Measurements from ENCODE around the gene CAP2.

Gene CAP2

DNA sequence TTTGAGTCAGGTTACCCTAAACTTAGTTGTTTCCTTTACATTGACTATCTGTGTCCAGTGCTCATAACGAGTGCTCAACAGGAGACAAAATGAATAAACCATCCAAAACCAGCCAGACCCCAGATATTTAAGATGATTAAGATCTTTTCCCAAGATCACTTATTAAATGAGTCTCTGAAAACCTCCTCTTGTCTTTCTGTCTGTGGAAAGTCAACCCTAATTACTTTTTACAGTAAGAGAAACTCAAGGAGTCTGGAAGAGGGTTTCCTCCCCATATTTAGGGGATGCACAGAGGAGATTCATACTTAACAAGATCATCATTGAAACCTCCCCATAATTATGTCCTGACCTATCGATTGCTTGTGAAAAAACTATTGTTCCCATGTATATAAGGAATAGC, 84.0 kb downstream of the CAP2 start:
- no peak for DNase-seq

- no peak for DNase-seq
Observed at GRCh38 chr6:17478223-17478907, 85.0 kb downstream of the CAP2 start.

DNA sequence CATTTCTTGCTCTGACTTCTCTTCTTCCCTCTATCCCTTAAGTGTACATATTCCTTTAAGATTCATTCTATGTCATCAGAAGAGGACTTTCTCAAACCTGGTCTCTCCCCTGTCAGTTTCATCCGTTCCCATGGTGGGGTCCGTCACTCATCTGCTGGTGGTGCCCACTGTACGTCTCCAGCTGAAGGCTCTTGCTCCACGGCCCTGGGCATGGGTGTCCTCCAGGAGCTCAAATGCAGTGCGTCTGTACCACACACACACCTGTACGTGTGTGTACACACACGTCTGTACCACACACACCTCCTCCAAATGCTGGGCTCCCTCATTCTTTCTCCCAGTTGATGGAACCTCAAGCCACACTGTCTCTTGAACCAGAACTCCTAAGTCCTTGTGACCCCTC, 85.6 kb downstream of the CAP2 start:
- DNase-seq, result no peak

DNA sequence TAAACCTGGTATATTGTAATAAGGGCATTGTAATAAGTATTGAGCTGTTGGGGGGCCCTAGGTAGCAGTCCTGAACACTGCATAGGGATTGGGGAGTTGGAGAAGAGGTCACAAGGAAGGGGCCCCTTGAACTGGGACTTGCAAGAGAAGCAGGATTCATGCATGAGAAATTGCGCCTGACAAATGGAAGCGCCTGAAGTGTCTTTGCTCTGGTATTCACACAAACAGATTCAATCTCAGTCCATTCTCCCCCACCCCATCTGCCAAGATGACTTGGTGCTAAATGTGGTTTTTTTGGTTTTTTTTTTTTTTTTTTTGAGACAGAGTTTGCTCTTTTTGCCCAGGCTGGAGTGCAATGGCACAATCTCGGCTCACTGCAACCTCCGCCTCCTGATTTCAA, 87.1 kb downstream of the CAP2 start:
- no peak for DNase-seq

DNA sequence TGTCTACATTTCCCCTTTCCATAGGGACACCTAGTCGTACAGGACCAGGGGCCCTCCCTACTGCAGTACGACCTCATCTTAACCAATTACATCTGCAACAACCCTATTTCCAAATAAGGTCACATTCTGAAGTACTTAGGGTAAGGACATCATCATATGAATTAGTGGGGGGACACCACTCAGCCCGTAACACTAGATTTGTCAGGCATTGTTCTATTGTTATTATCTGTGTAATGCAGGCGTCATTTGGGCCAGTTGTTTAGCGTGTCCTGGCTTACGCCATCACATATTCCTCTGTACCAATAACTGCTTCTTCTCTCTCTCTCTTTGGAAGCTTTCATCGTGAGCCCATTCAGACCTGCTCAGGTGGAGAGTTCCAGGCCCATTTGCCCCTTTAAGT, 89.3 kb downstream of the CAP2 start:
- DNase-seq, result no peak

DNA sequence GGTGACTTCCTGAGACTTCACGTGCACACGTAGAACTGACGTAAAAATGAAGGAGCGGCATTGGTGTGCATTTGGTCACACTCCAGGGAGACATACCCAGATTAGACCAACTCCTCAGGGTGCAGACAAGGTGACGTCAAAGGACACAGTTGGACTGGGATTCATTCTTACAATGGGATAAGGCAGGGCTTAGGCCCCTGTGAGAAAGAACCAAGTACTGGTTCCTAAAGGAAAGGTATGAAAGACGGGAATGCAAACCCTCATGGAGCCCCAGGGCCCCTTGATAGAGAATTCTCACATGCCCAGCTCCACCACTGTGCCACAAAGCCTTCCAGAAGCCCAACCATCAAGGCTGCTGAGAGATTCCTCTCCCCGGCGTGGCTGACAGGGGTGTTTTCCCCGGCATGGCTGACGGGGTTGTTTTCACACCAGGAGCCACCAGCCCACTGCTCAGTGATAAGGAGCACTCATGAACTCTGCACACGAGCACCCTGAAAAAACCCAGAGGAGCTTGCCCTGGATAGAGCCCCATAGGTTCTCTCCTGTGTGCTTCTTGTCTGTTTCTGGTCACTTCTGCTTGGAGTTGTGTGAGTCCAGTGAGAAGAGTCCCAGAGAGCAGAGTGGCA, 90.1 kb downstream of the CAP2 start:
- no peak for DNase-seq

- no peak for DNase-seq
Observed at GRCh38 chr6:17484201-17484849, 90.9 kb downstream of the CAP2 start.

DNA sequence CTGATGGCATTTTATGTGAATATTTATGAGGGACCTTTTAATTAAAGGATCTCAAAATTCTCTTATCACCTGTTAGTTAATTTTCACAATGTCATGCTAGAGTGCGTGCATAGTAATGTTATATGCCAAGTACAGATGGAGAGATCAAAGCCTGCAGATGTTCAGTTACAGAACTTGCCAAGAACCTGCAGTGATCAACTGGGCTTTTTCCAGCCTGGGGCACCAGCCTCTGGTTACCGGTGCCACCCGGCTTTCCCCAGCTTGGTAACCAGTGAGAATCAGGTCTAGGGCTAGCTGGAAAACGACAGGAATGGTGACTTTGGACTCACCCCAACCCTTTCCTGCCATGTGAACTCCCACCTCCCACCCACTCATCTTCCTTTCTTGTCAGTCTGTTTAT, 91.8 kb downstream of the CAP2 start:
- no peak for DNase-seq

DNA sequence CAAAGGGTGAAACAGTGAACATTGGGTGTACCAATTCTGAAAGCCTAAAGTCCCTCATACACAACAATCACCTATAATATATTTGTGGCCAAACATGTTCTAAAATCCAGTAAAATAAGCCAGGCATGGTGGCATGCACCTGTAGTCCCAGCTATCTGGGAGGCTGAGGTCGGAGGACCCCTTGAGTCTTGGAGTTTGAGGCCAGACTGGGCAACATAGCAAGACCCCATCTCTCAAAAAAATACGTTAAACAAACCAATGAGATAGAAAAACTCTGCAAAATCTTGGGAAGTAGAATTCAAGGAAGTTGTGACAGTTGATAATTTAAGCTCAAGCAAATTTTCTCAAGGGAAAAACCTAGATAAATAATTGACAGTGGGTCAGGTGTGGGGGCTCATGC, 92.6 kb downstream of the CAP2 start:
- no peak for DNase-seq

DNA sequence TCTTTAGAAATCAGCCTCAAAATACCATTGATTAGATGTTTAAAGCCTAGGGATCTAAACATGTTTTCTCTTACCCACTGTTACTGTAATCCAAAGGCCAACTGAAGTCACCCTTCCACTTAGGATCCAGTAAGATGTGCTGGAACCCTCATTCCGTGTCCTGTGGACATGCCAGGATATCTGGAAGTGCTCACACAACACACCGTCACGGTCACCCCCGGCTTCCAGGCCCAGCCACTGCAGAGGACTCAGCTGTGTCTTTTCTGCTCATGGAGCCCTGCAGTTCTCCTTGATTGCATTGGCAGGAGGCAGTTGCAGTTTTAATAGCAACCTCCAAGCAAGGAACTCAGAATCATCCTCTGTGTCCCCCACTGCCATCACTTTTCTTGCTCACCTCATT, 93.3 kb downstream of the CAP2 start:
- DNase-seq, result no peak

- no peak for DNase-seq
Observed at GRCh38 chr6:17490724-17491123, 97.3 kb downstream of the CAP2 start.

DNA sequence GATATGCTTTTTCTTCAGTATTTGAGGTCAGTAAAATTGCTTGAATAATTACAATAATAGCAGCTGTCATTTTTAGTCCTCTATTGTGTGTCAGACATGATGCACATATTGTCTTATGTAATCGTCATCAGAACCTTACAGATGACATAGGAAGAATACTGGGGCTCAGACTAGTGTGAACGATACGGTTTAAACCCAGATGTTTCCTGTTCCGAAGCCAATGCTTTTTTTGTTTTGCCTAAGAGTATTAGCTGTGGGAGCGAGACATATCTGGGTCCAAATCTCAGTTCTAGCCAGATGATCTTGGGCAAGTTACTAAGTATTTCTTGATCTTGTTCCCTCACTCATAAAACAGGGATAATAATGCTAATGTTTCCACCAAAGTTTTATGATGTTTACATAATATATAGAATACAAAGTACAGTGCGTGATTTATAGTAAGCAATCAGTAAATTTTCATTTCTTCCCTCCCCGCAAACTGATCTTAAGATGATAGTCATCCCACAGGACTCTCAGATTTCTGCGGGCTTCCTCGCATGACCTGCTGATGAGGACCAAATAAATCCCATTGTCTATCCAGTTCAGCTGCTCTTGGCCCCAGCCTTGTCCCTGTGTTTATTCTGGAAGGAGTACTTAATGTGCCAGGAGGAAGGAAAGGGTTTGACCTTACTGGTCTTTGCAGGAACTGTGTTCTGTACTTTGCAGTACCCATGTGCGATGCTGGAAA, 98.2 kb downstream of the CAP2 start:
- no peak for DNase-seq

DNA sequence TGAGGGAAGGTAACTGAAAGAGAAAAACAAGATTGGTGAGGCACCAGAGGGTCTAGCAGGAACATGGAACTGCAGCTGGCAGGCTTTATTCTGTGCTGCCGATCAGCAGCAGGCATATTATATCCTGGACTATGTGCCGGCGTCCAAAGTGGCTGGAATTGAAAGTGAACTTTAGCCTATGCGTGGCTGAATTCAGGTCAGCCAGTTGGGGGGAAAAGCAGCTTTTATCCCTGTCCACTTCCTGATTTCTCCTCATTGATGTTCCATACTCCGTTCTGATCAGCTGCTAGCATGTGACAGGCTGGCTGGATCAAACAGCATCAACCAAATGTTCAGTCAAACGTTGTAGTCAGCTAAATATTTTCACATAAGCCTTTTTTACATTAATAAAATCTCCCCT, 99.0 kb downstream of the CAP2 start:
- no peak for DNase-seq

GRCh38 chr6:17493286-17493685, 99.9 kb downstream of the CAP2 start:
- DNase-seq, result no peak

GRCh38 chr6:17494177-17494576, 100.8 kb downstream of the CAP2 start:
- no peak for DNase-seq

DNA sequence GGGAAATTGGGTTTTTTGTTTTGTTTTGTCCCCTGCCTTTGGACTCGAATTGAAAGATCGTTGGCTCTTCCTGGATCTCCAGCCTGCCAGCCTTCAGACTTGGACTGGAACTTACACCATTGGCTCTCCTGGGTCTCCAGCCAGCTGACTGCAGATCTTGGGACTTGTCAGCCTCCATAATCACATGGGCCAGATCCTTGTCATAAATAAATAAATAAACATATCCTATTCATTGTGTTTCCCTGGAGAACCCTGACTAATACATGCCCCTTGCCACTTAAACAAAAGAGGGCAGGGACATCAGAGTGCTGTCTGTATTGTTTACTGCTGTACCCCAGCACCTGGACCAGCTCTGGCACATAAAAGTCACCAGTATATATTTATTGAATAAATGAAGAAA, 101.5 kb downstream of the CAP2 start:
- no peak for DNase-seq

- DNase-seq, result no peak
Observed at GRCh38 chr6:17497535-17498095, 104.2 kb downstream of the CAP2 start.

GRCh38 chr6:17501442-17501841, 108.0 kb downstream of the CAP2 start:
- DNase-seq, result no peak

DNA sequence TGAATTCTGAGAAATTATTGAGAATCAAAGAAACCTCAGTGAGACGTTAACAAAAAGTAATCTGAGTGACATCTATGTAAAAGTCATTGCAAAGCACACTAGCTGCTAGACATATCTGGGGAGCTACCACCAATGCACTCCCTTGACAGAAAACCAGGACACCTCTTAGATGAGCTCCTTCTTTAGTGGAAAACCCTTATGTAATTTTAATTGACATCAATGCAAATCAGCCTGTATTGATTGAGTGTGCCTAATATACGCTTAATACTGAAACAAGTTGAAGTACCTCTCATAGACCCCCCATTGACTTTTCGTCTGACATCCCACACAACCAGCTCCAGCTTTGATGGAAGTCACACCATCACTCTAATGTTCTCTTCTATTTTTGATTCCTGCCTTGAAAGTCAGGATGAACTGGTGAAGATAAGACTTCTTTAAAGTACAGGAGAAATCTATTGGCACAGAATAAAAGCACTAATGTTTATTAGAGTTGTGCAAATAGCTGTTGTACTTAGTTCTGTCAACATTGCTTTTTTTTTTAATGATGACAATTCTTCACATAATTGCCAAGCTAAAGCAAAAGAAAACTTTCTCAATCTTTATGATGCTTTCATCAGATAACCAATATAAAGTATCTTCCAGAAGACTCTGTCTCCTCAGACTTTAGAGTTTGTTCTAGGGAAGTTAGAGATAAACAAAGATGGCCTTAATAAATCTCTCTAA, 108.7 kb downstream of the CAP2 start:
- no peak for DNase-seq

DNA sequence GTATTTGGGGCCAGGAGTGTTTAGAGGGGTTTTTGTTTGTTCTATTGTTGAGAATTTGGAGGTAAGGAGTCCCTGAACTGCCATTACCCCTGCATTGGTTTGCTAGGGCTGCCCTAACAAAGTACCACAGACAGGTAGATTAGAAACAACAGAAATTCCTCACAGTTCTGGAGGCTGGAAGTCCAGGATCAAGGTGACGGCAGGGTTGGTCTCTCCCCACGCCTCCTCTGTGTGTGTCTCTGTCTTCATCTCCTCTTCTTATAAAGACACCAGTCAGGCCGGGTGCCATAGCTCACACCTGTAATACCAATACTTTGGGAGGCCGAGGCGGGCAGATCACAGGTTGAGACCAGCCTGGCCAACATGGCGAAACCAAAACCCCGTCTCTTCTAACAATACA, 109.7 kb downstream of the CAP2 start:
- no peak for DNase-seq

DNA sequence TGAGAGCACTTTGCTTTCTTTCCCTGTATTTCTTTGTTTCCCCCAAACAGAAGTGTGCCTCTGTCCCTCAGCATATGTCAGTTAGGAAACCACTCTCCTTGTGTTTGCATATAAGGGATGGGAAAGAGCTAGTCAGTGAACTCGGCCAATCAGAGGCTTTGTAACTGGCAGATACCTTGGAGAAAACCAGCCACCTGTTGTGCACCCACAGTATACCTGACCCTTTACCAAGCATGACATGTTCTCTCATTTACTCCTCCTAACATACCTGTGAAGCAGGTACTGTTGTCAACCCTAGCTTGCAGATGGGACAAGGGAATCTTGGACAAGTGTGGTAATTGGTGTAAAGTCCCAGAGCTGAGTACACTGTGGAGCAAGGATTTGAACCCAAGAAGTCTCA, 110.6 kb downstream of the CAP2 start:
- no peak for DNase-seq

DNA sequence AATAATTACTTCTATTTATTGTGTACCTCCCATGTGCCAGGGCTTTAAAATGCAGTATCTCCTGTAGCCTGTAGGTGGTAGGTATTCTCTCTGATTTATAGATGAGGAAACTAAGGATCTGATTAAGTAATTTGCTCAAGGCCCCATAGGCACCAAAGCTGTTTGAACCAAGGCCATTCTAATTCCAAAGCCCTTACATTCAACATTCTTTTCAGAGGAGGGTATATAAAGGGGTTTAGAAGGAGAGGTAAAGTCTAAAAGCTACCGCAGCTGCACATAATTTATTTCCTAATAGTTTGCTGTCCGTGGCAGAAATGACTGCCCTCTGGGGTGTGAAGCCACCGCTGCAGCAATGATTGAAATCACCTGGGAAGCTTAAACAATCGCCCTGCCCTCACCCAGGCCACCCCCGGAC, 111.7 kb downstream of the CAP2 start:
- DNase-seq, result no peak

- no peak for DNase-seq
Observed at GRCh38 chr6:17505767-17506280, 112.4 kb downstream of the CAP2 start.

All from CD4-positive, alpha-beta T cell treated with Interleukin-6 for 4 hours (primary cell).